Fibroblast of mammary gland (primary cell): ENCODE results near the gene LMNB1.
A peak's percentile ranks its signal among the peaks of the same experiment; 100 is the strongest.
"Not testable (repeated sequence)": the region's sequence is repeated elsewhere in the genome, so short reads cannot be mapped to it uniquely, and the experiment has no call there.

Experiments used
- DNase-seq: peaks from one replicate; pipeline ENCODE4 v3.0.0-alpha.2; 2010; ENCODE audit warnings: low read depth
- H3K4me3 ChIP-seq: 2 replicates; pipeline ENCODE4 v1.5.1; 2011; ENCODE audit warnings: low read depth, mild to moderate bottlenecking, low read length, moderate library complexity; ENCODE audit not compliant: control insufficient read depth
- CTCF ChIP-seq: conservative IDR thresholded peaks from 2 replicates; pipeline ENCODE4 v1.5.1; 2011; ENCODE audit warnings: low read depth, low read length, inconsistent platforms; ENCODE audit not compliant: control insufficient read depth, insufficient read depth

Gene LMNB1

GRCh38 chr5:126826619-126827215 lies 49.8 kb downstream of the LMNB1 start:
- no peak for TF ChIP-seq CTCF
- H3K4me3 ChIP-seq = no peak overlapping the region
- DNase-seq = no peak

GRCh38 chr5:126829098-126829497 lies 52.2 kb downstream of the LMNB1 start:
- no peak for DNase-seq
- no peak for TF ChIP-seq CTCF

GRCh38 chr5:126830061-126830460 lies 53.1 kb downstream of the LMNB1 start:
- TF ChIP-seq CTCF = no peak
- H3K4me3 ChIP-seq = no peak overlapping the region
- DNase-seq = no peak

More at GRCh38 chr5:126829098-126829497, 52.2 kb downstream of the LMNB1 start:
- H3K4me3 ChIP-seq = no peak overlapping the region

- no peak for TF ChIP-seq CTCF
- H3K4me3 ChIP-seq = no peak overlapping the region
- no peak for DNase-seq
Measured at GRCh38 chr5:126831156-126831555, 54.2 kb downstream of the LMNB1 start.

- no peak for TF ChIP-seq CTCF
- DNase-seq = no peak
Measured at GRCh38 chr5:126836778-126837177, 59.8 kb downstream of the LMNB1 start.

GRCh38 chr5:126837242-126837641 lies 60.3 kb downstream of the LMNB1 start:
- no peak overlapping the region for H3K4me3 ChIP-seq
- TF ChIP-seq CTCF = no peak
- DNase-seq = no peak

More at GRCh38 chr5:126836778-126837177, 59.8 kb downstream of the LMNB1 start:
- H3K4me3 ChIP-seq = no peak overlapping the region

- H3K4me3 ChIP-seq = no peak overlapping the region
- TF ChIP-seq CTCF = peak; percentile 46
- DNase-seq = peak; percentile 43
Measured at GRCh38 chr5:126837906-126838539, 61.1 kb downstream of the LMNB1 start.

GRCh38 chr5:126839407-126839806 lies 62.5 kb downstream of the LMNB1 start:
- DNase-seq, H3K4me3 ChIP-seq: not testable (repeated sequence)

- H3K4me3 ChIP-seq, DNase-seq: not testable (repeated sequence)
Measured at GRCh38 chr5:126843375-126843774, 66.4 kb downstream of the LMNB1 start.

- DNase-seq, H3K4me3 ChIP-seq: not testable (repeated sequence)
Measured at GRCh38 chr5:126845470-126846070, 68.6 kb downstream of the LMNB1 start.
